Skin of body (tissue), 2 donors: Measurements from ENCODE around the gene SIRPB1. TPM values are rescaled to one million over a fixed set of nuclear protein-coding genes. Genes with fewer than 3 reads are reported as not detected.
"Not testable (repeated sequence)": the region's sequence is repeated elsewhere in the genome, so short reads cannot be mapped to it uniquely, and the experiment has no call there.

Source experiments
- DNase-seq: peaks from one replicate; lab custom pipeline; 2025; lab: John Stamatoyannopoulos, UW
- total RNA-seq: library from RNA; depleted of rRNA; stranded (reverse); fragments of >200 nt; gene quantifications from one replicate; pipeline ENCODE4 v1.2.3, GENCODE V29; 2014

The SIRPB1 gene
- 0.99 TPM for total RNA-seq

DNA sequence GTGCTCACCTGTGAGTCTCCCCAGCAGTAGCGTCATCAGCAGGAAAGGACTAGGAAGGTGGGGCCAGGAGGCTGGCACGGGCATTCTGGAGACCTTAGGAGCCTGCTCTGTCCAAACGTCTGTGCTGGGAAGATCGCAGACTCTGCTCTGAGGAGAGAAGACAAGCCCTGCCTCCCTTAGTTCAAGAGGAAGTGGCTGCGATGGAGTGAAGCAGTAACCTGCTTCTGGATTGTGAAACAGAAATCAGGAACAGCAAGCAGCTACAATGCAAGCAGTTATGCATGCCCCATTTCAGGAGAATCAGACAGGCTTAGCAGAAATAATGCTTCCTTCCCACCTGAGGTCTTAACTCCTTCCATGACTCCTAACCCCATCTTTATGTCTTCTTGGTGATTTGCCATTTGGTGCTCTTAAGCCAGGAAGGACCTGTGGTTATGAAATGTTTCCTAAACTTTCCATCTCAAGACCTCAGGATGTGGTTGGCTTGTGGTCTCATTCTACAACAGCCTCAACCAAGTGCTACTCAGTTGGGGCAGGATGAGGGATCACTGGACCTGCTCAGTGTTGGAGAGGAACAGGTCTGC is at the start of gene SIRPB1:
TSS of gene SIRPB1 (minus strand) at position 149 of the 584 bp plus-strand sequence. CDS start at position 84, 65 bp downstream.
- no peak for DNase-seq

DNA sequence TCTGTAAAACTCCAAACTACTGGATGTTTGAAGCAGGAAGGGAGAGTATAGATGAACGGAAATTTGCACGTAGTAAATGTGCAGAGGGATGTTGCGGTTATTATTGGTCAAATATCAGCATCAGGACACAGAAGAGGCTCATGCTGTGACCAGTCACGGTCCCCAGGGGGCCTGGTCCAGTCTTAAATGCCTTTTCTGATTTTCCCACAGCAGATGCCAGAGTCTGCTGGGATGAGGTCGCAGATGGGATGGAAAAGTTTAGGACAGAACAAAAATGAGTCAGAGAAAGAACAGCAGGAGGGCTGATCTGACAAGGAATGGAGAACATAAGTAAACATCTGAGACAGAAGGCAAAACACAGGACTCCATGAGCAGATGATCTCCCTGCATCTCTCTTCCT is 49.5 kb upstream of the SIRPB1 start:
- peak; percentile 1 for DNase-seq

DNA sequence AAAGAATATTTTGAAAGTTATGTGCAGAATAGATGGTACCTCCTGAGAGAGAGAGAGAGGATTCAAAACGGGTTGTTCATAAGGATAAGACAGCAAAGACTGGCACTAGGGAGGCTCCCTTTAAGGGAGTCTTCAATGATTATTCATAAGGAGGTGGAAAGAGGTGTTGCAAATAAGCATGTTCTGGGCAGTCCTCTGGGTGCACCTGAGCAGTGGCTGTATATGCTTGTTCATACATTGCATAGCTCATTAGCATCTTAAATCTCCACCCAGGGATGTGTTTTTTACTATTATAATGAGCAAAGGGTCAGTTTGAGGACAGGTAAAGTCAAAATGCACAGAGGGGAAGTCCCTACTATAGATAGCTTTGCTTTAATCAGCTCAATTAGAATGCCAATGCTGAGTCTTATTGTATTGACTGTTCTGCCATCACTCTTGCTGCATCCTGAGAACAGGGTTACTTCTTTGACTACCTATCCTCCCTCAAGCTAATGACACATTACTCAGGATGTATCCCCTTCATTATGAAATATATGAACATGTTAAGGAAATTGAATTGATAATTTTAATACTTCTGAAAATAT is 47.8 kb upstream of the SIRPB1 start:
- no peak for DNase-seq

GRCh38 chr20:1666802-1667201 is 47.0 kb upstream of the SIRPB1 start:
- DNase-seq: no peak

DNA sequence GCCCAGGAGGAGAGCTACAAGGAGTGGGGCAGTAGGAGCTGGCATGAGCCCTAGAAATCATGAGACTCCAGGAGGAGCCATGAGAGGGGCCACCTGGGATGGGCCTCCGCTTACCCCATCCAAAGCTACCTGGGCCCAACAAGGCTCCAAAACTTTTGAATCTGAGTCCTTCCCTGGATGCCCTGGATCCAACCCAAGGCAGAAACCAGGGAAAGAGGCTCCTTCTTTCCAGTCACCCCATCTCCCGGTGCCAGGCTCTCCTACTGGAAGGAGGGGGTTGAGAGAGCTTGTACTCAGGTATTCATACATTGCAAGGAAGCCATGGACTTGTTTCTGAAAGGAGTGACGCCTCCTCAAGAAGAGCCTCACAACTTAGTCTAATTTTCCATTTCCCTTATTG is 45.5 kb upstream of the SIRPB1 start:
- no peak for DNase-seq

DNA sequence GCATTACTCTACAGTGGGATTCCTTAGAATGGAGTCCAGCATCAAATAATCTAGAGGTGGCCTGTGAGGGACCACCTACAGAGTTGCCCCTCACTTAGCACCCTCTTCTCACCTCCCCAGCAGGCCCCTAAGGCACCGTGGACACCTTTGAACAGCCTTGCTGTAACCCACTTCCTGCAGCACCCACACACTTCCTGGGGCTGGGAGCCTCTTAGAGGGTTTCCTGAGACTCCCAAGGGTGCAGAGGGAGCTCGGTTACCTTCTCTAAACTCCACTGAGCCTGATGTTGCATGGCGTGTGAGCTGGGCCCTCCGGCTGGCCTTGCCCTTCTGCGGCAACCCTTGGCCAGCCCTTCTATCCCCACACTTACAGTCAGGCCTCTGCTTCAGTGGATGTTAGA is 45.1 kb upstream of the SIRPB1 start:
- no peak for DNase-seq

GRCh38 chr20:1663917-1664316 is 44.1 kb upstream of the SIRPB1 start:
- DNase-seq: no peak

GRCh38 chr20:1661542-1662299 is 41.9 kb upstream of the SIRPB1 start:
- DNase-seq: no peak

- no peak for DNase-seq
Measured at GRCh38 chr20:1660246-1660645, 40.4 kb upstream of the SIRPB1 start.

DNA sequence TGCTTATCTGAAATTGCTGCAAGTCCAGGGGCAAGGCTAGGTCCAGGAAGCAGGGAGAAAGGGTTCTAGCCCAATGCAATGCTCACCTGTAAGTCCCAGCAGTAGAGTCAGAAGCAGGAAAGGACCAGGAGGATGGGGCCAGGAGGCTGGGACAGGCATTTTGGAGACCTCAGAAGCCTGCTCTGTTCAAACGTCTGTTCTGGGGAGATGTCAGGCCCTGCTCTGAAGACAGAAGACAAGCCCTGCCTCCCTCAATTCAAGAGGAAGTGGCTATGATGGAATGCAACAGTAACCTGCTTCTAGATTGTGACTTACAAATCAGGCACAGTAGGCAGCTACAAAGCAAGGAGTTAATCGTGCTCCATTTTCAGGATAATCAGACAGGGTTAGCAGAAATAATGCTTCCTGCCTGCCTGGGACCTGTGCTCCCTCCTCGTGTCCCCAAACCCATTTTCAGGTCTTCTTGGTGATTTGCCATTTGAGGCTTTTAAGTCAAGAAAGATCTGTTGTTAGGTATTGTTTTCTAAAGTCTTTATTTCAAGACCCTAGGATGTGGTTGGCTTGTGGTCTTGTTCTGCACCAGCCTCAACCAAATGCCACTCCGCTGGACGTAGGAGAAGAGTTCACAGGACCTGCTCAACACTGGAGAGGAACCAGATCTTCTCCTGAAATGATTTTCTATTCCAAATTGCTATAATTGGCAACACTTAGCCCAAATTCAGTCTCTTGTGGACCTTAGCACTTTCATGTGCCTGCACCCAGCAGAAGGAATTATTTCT is 37.9 kb upstream of the SIRPB1 start, which contains the start of gene SIRPG:
TSS of gene SIRPG (minus strand) at position 224 of the 779 bp plus-strand sequence. CDS start at position 159, 65 bp downstream.
- no peak for DNase-seq

DNA sequence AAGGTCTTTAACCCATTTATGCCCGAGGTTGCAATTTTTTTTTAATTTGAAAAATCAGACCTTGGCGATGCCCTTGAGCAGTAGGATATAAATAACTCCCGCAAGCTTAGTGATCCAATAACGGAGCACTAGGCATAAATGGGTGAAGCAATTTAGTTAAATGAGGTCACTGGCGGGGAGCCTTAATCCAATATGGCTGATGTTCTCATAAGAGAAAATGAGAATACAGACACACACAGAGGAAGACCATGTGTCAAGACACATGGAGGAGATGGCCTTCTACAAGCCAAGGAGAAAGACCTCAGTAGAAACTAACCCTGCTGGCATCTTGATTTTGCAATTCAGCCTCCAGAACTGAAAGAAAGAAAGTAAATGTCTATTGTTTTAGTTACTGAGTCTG is 37.0 kb upstream of the SIRPB1 start:
- no peak for DNase-seq

- DNase-seq: no peak
Measured at GRCh38 chr20:1654996-1655395, 35.2 kb upstream of the SIRPB1 start.

- DNase-seq: no peak
Measured at GRCh38 chr20:1652960-1653359, 33.2 kb upstream of the SIRPB1 start.

GRCh38 chr20:1652104-1652503 is 32.3 kb upstream of the SIRPB1 start:
- DNase-seq: no peak

- no peak for DNase-seq
Measured at GRCh38 chr20:1651268-1652058, 31.7 kb upstream of the SIRPB1 start.

- DNase-seq: no peak
Measured at GRCh38 chr20:1648101-1648500, 28.3 kb upstream of the SIRPB1 start.

DNA sequence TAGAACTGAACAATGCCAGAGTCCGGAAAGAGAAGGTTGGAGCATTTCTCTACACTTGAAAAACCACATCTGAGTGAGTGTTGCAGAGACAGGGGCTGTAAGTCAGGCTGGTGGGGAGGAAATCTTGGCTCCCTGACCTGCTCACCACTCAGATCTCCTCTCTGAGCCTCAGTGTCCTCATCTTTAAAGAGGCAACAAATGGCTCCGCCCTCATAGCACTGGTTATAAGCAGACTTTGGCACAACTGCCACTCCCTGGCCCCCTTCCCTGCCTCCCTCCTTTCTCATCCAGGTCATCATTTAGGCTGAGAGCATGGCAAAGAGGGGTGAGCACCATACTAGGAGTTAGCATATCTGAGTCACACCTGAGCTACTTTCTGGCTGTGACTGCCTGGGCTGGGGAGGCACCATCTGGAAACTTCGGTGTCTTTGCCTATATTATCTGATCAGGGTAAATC is 27.2 kb upstream of the SIRPB1 start:
- DNase-seq: no peak

DNA sequence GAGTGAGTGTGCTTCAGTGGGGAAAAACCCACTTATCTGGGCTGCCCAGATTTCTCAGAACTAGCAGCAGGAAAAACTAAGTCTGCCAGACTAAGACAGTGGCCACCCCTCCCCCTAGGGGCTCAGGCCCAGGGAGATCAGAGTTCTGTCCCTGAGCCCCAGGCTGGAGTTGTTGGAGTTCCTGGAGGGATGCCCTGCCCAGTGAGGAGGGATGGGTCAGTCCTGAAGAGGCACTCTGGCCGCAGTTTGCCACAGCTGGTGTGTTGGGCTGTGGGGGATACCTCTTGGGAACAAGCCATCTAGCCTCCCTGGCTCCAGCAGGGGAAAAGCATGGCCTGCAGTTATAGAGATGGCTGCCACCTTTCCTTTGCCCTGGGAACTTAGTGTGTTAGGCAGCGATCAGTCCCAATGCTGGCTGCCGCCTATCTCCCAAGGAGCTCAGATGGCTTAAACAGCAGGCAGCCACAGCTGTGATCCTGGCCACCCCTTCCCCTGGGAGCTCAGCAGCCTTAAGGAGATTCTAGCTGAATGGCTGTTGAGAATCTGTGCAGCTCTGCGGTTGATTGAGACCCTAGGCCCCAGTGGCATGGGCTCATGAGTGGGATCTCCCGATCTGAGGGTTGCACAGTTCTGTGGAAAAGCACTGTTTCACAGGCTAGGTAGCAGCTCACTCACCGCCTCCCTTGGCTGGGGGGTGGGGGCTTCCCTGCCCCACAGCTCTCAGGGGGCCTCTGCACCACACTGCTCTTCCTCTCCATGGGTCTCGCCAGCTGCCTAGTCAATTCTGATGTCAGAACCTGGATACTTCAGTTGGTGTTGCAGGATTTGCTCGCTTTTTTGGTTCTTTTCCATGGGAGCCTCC is 24.5 kb upstream of the SIRPB1 start:
- DNase-seq: no peak

DNA sequence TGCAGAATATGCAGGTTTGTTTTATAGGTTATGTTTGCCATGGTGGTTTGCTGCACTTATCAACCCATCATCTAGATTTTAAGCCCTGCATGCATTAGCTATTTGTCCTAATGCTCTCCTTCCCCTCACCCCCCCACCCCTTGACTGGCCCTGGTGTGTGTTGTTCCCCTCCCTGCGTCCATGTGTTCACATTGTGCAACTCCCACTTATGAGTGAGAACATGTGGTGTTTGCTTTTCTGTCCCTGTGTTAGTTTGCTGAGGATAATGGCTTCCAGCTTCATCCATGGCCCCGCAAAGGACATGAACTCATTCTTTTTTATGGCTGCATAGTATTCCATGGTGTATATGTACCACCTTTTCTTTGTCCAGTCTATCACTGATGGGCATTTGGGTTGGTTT is 18.8 kb upstream of the SIRPB1 start:
- DNase-seq: not testable (repeated sequence)

DNA sequence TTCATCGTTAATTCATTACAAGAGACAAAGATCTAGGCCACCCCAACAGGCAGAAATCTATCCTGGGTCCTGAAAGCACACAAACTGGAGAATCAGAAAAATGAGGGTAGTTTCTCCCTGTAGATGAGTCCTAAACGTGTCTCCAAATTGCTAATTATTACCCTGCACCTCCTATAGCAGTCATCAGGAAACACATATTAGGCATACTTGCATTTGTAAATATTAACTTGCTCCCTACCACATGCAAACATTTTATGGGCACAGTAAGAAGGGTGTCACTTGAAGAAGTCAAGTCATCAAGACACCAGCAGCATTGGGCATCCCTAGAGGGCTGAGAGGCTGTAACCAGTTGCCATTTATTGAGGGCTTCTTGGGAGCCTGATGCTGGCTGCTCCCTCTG is 17.9 kb upstream of the SIRPB1 start:
- DNase-seq: no peak
